GM19239 (cell line): ENCODE results near the gene KLHL8.
A peak's percentile ranks its signal among the peaks of the same experiment; 100 is the strongest.

Experiments used
- DNase-seq: peaks from one replicate; pipeline ENCODE4 v3.0.0; 2011; ENCODE audit warnings: low spot score; ENCODE audit not compliant: insufficient read length
- FAIRE-seq: peaks from 2 replicates; lab custom pipeline; 2011; peaks lifted over from hg19 to GRCh38; lab: Jason Lieb, UNC

KLHL8 gene

DNA sequence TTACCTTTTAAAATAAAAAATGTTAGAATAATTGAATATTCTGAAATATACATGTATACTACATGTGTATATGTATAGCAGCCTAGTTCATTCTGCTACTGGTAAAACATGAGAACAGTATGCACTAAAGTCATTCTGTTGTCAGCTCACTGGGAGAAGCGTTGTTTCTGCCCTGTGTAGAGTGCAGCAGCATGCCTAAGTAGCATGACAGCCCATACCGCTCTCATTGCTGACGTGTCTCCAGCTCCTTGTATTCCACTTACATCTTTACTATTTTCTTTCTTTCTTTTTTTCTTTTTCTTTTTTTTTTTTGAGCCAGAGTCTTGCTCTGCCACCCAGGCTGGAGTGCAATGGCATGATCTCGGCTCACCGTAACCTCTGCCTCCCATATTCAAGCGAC, 90.7 kb downstream of the KLHL8 start:
- FAIRE-seq (no peak), DNase-seq (no peak)

DNA sequence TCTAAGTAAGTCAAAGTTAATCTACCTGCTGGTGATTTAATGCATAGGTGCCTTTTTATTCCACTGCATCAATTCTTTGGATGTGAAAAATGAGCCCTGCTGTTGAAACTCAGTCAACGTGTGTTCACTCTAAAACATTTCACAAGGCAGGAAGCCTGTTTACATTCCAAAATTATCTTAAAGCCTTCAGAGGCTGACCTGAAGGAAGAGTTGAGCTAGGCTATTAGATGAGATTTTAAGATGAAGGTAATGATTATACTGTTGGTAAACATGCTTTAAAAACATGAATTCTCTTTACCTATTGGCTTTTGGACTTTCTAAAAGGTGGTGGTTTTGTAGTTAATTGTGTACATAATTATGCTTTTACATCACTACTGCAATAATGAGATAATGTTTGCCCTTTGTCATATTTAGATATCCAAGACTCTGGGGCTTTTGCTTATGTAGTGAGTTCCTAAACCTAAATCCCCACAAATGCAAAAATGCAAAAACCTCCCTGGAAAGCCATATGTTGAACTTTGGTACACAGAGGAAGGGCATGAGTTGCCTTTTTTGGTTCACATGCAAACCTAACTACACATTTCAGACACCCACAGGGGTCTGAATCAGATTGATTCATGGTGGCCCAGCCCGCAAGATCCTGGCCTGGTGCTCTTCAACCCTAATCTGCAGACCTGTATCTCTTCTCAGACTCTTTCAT, 92.3 kb downstream of the KLHL8 start:
- FAIRE-seq (no peak), DNase-seq (no peak)

DNA sequence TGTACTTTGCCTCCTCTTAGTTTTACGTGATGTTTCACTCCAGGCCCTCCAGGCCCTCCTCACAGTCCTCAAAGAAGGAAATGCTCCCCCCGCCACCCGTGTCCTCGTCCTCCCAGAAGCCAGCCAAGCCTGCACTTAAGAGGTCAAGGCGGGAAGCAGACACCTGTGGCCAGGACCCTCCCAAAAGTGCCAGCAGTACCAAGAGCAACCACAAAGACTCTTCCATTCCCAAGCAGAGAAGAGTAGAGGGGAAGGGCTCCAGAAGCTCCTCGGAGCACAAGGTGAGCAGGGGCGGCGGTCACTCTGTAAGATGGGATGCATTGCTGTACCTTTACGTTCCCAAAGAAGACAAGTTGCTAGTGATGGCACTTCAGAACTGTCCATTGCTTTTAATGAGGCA, 94.4 kb downstream of the KLHL8 start:
- DNase-seq (no peak), FAIRE-seq (no peak)

DNA sequence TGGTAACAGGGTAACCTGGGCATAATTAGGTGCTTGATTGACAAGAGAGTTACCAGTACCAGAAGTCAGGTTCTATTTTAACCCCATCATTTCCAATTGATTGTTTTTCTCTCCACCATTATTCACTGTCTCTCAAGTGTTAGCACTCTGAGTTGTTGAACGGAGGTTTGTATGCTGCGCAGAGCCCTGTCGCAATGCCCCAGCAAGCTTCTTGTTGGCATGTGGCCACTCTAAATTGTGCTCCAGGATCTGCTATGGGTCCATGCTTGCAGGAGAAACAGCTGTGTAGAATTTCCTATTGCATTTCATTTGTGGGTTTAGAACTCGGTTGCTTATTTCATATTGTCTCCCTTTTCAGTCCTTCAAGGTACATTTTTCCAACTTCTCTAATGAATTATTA, 98.2 kb downstream of the KLHL8 start:
- peak; percentile 51 for FAIRE-seq
- no peak for DNase-seq

DNA sequence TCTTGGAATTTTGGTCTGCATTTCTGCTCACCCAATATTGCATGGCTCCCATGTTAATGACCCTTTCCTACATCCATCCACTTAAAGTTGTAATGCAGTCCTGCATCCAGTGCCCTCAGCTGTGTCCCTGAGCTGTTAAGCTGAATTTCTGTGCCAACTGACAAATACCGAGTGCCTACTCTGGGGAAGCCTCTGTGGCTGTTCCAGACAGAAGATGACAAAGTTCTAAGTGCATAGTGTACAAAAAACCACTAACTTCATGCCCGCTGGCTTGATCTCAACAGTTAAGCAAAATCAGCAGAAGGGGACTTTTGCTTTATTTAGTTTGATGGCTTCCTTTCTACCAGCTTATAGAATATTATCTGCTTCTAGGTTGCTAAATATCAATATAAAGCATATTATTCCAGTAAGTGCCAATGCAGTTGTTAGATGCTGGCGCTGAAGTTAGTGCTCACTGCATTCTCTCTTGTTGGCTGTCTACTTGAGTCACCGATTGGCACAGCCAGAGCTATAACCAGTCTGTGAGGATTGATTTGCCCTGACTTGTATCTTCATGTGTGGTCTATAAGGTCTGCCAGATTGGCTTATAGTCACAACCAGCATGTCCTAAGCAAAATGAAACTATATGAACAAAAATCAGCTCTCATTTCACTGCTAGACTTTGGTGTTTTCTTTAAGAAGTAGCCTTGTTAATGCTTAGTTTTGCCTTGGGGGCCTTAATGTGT, 98.9 kb downstream of the KLHL8 start:
- FAIRE-seq (no peak), DNase-seq (no peak)

DNA sequence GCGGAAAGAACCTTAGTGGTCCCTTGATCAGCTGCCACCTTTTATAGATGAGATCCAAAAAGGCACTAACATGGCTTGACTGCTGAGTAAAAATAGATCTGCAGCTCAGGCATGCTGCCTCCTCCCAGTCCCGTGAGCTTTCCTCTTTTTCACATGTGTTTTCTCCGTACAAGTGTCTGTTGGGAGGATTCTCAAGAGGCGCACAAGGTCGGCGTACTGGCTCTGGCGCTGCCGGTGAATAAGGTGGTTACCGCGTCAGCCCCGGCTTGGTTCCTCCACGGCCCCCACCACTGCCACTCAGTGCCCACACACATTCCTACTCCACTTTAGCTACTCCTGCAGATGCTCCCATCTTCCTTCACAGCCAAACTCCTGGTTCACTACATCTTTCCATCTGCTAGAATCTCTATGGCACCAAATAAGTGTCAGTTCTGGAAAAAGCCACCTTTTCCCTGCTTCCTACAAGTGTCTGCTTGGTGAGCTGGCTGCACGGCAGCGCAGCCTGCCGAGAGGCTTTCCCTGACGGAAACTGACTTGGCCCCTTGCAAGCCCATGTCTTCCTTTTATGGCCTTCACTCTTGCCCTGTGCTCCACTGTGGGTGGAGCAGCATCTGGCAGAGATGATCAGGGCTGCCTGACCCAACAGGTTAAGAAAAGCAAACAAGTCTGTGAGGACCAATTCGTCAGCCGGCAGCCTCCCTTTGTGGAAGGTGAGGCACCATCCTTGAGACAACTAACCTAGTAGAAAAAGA, 99.8 kb downstream of the KLHL8 start:
- no peak for FAIRE-seq
- no peak for DNase-seq

DNA sequence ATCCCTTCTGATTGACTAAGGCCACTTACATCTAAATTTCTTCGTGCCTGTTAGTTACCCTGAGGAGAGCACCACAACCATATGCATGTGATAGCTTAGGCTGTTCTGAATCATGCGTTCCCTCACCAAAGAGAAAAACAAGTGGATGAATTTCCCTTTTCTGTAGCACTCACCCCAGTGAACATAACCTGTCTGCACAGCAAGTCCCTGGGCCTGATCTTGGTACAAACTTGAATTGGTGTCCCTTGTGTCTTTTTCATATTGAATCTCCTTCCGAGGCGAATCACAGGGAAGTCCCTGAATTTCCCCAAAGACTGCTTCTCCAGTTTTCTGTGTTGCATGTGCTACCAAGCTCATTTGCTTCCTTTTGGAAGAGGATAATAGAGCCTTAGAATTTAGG, 100.4 kb downstream of the KLHL8 start:
- no peak for DNase-seq
- no peak for FAIRE-seq

DNA sequence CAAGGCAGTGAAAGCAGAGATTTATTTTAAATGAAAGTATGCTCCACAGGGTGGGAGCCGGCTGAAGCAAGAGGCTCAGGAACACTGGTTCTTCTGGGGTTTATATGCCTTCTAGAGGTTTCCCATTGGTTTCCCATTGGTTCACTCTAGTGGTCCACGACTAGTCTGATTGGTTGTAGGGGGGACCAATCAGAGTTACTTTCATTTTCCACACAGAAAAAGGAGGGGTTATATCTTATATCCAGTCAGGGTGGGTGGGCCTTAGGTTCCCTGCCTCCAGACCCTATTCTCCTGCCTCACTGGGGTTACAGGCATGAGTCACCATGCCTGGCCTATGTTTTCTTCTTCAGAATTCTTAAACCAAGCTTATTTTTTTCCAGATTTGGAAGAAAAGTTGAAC, 101.6 kb downstream of the KLHL8 start:
- FAIRE-seq: no peak
- DNase-seq: no peak

DNA sequence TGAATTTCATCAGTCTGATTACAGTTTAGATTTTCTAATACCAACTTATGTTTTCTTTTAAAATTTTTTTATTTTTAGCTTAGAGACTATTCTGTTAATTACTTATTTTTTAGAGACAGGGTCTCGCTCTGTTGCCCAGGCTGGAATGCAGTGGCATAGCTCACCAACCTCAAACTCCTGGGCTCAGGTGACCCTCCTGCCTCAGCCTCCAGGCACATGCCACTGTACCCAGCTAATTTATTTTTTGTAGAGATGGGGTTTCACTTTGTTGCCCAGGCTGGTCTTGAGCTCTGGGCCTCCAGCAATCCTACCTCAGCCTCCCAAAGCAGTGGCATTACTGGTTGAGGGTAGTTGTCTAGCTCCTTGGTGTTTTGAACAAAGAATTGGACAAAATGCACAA, 102.0 kb downstream of the KLHL8 start:
- no peak for DNase-seq

DNA sequence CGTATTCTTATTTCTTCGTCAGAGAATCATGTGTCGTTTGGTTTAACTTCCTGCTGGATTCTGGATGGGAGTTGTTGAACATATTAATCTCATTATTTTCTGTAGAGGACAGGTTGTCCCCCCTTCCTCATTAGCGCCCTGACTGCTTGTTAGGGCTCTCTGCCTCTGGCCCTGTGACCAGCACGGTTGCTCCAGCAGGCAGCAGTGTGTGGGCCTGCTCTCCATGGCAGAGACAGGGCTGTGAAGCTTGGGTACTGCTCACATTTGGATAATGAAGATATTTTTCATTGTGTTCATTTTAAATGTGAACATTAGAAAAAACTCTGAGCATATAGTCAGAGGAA, 102.7 kb downstream of the KLHL8 start:
- DNase-seq: no peak
- no peak for FAIRE-seq

More for the DNA sequence above, 102.0 kb downstream of the KLHL8 start:
- FAIRE-seq: no peak

DNA sequence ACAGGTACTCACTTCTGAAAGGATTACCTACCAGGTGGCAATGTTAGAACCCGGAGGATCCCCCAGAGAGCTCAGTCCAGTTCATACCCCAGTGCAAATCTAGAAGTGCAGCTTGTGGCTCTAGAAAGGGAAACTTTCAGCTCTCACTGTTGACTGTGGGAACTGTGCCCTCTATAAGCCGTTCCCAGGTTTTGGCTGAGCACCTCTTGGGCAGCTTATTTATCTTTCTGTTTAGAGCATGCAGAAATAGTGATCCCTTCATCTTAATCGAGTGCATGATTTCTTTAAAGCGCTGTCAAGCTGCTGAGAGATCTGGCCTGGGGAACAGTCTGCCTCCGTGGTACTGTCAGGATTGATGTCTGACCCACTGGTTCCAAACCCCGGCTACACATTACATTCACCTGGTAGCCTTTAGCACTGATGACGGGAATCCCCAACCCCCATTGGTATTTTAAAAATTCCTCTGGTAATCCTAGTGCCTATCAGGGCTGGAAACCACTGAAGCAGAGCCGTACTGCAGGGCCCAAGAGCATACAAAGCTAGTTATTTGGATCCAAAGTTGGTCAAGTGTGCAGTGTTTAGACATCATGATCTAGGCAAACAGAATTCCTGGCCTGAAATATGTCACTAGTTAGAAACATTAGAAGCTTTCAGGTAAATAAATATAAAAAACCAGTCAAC, 103.2 kb downstream of the KLHL8 start:
- no peak for DNase-seq
- FAIRE-seq: no peak

DNA sequence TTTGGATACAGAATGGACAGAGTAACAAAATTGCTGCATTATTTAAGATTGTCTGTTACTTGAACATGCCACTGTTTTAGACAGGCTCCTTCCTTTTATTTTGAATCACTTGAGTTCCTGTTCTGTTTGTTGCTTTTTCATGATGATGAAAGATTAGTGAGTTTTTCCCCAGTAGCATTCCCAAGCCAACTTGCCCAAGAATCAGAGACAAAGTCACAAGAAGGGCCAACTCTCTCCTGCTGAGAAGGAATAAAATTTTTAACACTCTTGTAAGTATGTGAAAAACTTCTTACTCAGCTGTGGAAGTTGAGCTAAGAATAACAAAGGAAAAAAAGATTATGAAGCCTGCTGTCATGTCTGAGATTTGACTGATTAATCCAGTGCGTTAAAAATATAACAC, 104.2 kb downstream of the KLHL8 start:
- FAIRE-seq (no peak), DNase-seq (no peak)

DNA sequence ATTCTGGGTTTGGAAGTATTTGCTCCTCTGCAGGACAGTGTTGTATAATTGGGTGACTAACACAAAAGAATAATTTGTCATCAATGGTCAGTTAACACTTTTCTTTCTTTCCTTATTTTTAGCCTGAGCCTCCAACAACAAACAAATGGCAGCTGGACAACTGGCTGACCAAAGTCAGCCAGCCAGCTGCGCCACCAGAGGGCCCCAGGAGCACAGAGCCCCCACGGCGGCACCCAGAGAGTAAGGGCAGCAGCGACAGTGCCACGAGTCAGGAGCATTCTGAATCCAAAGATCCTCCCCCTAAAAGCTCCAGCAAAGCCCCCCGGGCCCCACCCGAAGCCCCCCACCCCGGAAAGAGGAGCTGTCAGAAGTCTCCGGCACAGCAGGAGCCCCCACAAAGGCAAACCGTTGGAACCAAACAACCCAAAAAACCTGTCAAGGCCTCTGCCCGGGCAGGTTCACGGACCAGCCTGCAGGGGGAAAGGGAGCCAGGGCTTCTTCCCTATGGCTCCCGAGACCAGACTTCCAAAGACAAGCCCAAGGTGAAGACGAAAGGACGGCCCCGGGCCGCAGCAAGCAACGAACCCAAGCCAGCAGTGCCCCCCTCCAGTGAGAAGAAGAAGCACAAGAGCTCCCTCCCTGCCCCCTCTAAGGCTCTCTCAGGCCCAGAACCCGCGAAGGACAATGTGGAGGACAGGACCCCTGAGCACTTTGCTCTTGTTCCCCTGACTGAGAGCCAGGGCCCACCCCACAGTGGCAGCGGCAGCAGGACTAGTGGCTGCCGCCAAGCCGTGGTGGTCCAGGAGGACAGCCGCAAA, 106.0 kb downstream of the KLHL8 start:
- DNase-seq (no peak), FAIRE-seq (no peak)

DNA sequence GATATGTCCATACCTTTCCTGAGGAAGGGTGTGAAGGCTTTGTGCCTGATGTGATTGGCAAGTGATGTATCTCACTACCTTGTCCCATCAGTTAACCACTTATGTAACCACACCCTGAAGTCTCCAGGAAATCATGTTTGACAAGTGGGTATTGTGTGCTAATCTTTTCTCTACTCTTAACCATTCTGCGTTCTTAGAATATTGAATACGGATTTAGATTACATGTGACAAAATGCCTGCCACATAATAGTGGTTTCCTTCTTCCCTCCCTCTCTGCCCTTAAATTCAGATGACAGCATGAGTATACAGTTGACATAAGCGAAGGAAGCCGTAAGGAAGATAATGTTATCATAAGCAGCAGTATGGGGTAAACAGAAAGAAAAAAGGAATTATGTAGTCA, 108.4 kb downstream of the KLHL8 start:
- FAIRE-seq: peak; percentile 28
- no peak for DNase-seq
